ENCODE results near the gene EXOC6B.

GRCh38 chr2:72172478-72172877 lies 653.4 kb downstream of the EXOC6B start:
- TF ChIP-seq CTCF (IDR thresholded peaks at IDR 0.05) = no peak
- no peak for TF ChIP-seq POLR2A (IDR thresholded peaks at IDR 0.05)
